ENCODE results near the gene COX11.

DNA sequence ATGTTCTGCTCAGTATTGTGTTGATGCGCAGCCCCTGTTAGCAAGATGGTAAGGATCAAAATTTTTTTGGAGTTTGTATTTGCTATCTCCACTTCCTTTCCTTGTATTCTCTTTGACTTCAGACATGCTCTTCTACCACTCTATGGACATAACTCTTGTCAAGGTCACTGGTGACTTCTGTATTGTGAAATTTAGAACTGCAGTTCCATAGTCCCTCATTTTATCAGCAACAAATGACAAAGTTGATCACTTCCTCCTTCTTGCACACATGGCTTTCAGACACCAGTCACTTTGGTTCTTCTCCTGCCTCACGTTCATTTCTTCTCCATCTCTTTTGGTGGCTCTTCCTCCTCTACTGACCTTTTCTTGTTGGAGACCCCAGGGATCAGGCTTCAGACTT, 21.1 kb downstream of the COX11 start:
- TF ChIP-seq, protein P1, sequence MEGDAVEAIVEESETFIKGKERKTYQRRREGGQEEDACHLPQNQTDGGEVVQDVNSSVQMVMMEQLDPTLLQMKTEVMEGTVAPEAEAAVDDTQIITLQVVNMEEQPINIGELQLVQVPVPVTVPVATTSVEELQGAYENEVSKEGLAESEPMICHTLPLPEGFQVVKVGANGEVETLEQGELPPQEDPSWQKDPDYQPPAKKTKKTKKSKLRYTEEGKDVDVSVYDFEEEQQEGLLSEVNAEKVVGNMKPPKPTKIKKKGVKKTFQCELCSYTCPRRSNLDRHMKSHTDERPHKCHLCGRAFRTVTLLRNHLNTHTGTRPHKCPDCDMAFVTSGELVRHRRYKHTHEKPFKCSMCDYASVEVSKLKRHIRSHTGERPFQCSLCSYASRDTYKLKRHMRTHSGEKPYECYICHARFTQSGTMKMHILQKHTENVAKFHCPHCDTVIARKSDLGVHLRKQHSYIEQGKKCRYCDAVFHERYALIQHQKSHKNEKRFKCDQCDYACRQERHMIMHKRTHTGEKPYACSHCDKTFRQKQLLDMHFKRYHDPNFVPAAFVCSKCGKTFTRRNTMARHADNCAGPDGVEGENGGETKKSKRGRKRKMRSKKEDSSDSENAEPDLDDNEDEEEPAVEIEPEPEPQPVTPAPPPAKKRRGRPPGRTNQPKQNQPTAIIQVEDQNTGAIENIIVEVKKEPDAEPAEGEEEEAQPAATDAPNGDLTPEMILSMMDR (IDR thresholded peaks at IDR 0.05) = no peak
- TF ChIP-seq EP300 (IDR thresholded peaks at IDR 0.05) = no peak
- no peak for TF ChIP-seq POLR2AphosphoS5 (IDR thresholded peaks at IDR 0.05)
